Stimulated activated CD8-positive, alpha-beta memory T cell treated with anti-CD3 and anti-CD28 coated beads, Interleukin-7, amount 100 ng/mL, for 4 hours (primary cell): ENCODE results near the gene BCKDK.
"Not testable (repeated sequence)": the region's sequence is repeated elsewhere in the genome, so short reads cannot be mapped to it uniquely, and the experiment has no call there.

ENCODE experiments used
- DNase-seq, 2 donors: peaks; one replicate each; pipeline ENCODE4 v3.0.0-alpha.2; 2020; ENCODE audit warnings: low read depth in 2 of 2

The BCKDK gene

GRCh38 chr16:31142109-31143010 lies 34.2 kb downstream of the BCKDK start:
- peak; percentile 95 to 97 for DNase-seq

GRCh38 chr16:31143011-31143693 lies 35.0 kb downstream of the BCKDK start:
- no peak for DNase-seq

- DNase-seq = no peak
These were observed 35.5 kb downstream of the BCKDK start for GRCh38 chr16:31143694-31144148.

GRCh38 chr16:31144418-31144817 lies 36.2 kb downstream of the BCKDK start:
- DNase-seq = not testable (repeated sequence)

- DNase-seq = no peak
These were observed 37.3 kb downstream of the BCKDK start for GRCh38 chr16:31145398-31145990.

GRCh38 chr16:31147574-31147973 lies 39.4 kb downstream of the BCKDK start:
- no peak for DNase-seq

- DNase-seq = no peak
These were observed 40.1 kb downstream of the BCKDK start for GRCh38 chr16:31148281-31148728.

- no peak for DNase-seq
These were observed 40.7 kb downstream of the BCKDK start for GRCh38 chr16:31148896-31149295.

- no peak for DNase-seq
These were observed 41.1 kb downstream of the BCKDK start for GRCh38 chr16:31149332-31149731.

- DNase-seq = no peak
These were observed 42.0 kb downstream of the BCKDK start, which contains the start of gene PRSS36 for GRCh38 chr16:31149894-31150890. TSS of gene PRSS36 (minus strand) at chr16:31150066. CDS start at chr16:31150035, 31 bp downstream.

GRCh38 chr16:31150976-31151375 lies 42.8 kb downstream of the BCKDK start:
- not testable (repeated sequence) for DNase-seq

GRCh38 chr16:31157136-31157535 lies 49.0 kb downstream of the BCKDK start:
- DNase-seq = no peak
